Transverse colon (tissue), 4 donors: Measurements from ENCODE around the gene KRTAP10-11. TPM values are rescaled to one million over a fixed set of nuclear protein-coding genes. Genes with fewer than 3 reads are reported as not detected.
A peak's percentile ranks its signal among the peaks of the same experiment; 100 is the strongest.

Experiments used
- DNase-seq: peaks from one replicate; pipeline ENCODE4 v3.0.0-alpha.2; 2019
- H3K27ac ChIP-seq, 4 donors: fragments of 200-600 bp; sonication (generic); 2 replicates each; pipeline ENCODE4 v1.5.1; 2016 to 2018; ENCODE audit warnings: inconsistent platforms in 4 of 4
- H3K27me3 ChIP-seq: fragments of 200-600 bp; sonication (generic); 2 replicates; pipeline ENCODE4 v1.5.1; 2017; ENCODE audit warnings: inconsistent platforms
- H3K36me3 ChIP-seq, 4 donors: fragments of 200-600 bp; sonication (generic); 2 replicates each; pipeline ENCODE4 v1.5.1; 2017 to 2019; ENCODE audit warnings: inconsistent platforms in 4 of 4
- H3K4me1 ChIP-seq, 4 donors: fragments of 200-600 bp; sonication (generic); 2 replicates each; pipeline ENCODE4 v1.5.1; 2017 to 2020; ENCODE audit warnings: inconsistent platforms in 4 of 4
- H3K4me3 ChIP-seq, 4 donors: fragments of 200-600 bp; sonication (generic); 1 replicate in 1 of 4; 2 replicates in 3 of 4; pipeline versions ENCODE4 v1.5.1 to v1.6.1; 2017 to 2019; ENCODE audit warnings: inconsistent platforms in 4 of 4
- H3K9me3 ChIP-seq, 2 donors: fragments of 200-600 bp; sonication (generic); 2 replicates each; pipeline ENCODE4 v1.5.1; 2017 to 2019; ENCODE audit warnings: inconsistent platforms in 2 of 2
- EP300 ChIP-seq: sonication (generic); formaldehyde crosslinking; IDR thresholded peaks from one replicate; pipeline ENCODE4 v1.6.1; 2017; ENCODE audit warnings: antibody characterized with exemption, low read depth
- POLR2A ChIP-seq: fragments of 450-650 bp; IDR thresholded peaks from one replicate; pipeline ENCODE4 v1.6.1; 2016; ENCODE audit warnings: antibody characterized with exemption, mild to moderate bottlenecking, moderate library complexity
- POLR2AphosphoS5 ChIP-seq, 3 donors: sonication (generic); formaldehyde crosslinking; IDR thresholded peaks; one replicate each; pipeline ENCODE4 v1.6.1; 2016; ENCODE audit warnings: antibody characterized with exemption in 3 of 3
- WGBS, 2 donors: methylation state at CpG; one replicate each; pipeline ENCODE4 v1.1.5; 2018; ENCODE audit warnings: low coverage in 1 of 2; 5-methylcytosine and 5-hydroxymethylcytosine counted together
- in situ Hi-C, 4 donors: fragments of 200-750 bp; cut with MboI; loops; one replicate each; pipeline versions ENCODE4 v1.15.0 to v1.15.1; 2017; ENCODE audit warnings: low sequenced_read_pairs in 3 of 4, low pct_ligation_motif_present in 1 of 4, low pct_unique_long_range_greater_than_20kb in 1 of 4
- intact Hi-C: fragments of 100-400 bp; cut with DNase I; formaldehyde crosslinking; loops from one replicate; pipeline ENCODE4 v1.15.1; 2023; ENCODE audit warnings: low total_unique reads
- total RNA-seq, 4 donors: library from RNA; depleted of rRNA; stranded (reverse); fragments of >200 nt; gene quantifications; one replicate each; pipeline ENCODE4 v1.1.0, GENCODE V29; 2016
- TF ChIP-seq, protein P1 (sequence below), 5 experiments: fragments of 200-600 bp in 3 of 5; fragments of 450-650 bp in 2 of 5; sonication (generic) in 3 of 5; IDR thresholded peaks; 1 replicate in 2 of 5; 2 replicates in 3 of 5; pipeline ENCODE4 v1.5.1; 2016 to 2017; ENCODE audit warnings: antibody characterized with exemption in 5 of 5, inconsistent platforms in 3 of 5, mild to moderate bottlenecking in 2 of 5, moderate library complexity in 1 of 5

The KRTAP10-11 gene
- total RNA-seq, 4 donors from 2014 or later = not detected

- WGBS, 2 donors = 39% methylated on average over 4 of the region's 4 CpGs; no CpG with 5 or more reads in 1 of the 2 donors
- Histone ChIP-seq H3K4me1 (peaks cover 0 to 3% (median 0%) of the 10 kb centered on the region in 4 donors), H3K27me3 (no peaks in the 10 kb centered on the region), H3K36me3 (no peaks in the 10 kb centered on the region), H3K27ac (peak overlapping the region in 1 of 4 donors; percentile 3), H3K4me3 (no peak overlapping the region), H3K9me3 (peaks cover 5 to 13% of the 10 kb centered on the region in 2 donors)
- no peak for TF ChIP-seq POLR2AphosphoS5 (IDR thresholded peaks at IDR 0.05)
- TF ChIP-seq, protein P1, sequence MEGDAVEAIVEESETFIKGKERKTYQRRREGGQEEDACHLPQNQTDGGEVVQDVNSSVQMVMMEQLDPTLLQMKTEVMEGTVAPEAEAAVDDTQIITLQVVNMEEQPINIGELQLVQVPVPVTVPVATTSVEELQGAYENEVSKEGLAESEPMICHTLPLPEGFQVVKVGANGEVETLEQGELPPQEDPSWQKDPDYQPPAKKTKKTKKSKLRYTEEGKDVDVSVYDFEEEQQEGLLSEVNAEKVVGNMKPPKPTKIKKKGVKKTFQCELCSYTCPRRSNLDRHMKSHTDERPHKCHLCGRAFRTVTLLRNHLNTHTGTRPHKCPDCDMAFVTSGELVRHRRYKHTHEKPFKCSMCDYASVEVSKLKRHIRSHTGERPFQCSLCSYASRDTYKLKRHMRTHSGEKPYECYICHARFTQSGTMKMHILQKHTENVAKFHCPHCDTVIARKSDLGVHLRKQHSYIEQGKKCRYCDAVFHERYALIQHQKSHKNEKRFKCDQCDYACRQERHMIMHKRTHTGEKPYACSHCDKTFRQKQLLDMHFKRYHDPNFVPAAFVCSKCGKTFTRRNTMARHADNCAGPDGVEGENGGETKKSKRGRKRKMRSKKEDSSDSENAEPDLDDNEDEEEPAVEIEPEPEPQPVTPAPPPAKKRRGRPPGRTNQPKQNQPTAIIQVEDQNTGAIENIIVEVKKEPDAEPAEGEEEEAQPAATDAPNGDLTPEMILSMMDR (IDR thresholded peaks at IDR 0.05) = peak in 1 of 5 experiments; percentile 25
- no peak for TF ChIP-seq POLR2A
- no peak for TF ChIP-seq EP300
- intact Hi-C loops (no loop called here), in situ Hi-C loops (no loop called here)
- DNase-seq = peak; percentile 22
Measured at GRCh38 chr21:44618504-44618903, 27.7 kb upstream of the KRTAP10-11 start.

DNA sequence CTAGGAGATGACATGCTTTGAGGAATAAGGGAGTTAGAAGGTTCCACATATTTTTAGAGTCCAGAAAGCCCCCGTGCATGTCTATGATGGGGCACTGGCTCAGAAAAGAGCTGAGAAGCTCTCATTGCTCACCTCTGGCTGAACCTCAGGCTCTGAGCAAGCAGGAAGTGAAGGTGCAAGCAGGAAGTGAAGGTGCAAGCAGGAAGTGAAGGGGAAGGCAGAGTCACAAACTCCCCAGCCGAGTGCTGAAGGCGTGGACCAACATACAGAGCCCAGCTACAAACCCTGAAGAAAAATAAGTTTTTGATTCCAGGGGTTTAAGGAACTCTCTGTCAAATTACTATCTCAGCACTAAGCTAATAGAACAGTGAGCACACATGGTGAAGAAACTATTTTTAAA lies 27.3 kb upstream of the KRTAP10-11 start:
- WGBS, 2 donors = 65 to 100% methylated on average over 1 to 3 of the region's 3 CpGs
- Histone ChIP-seq H3K9me3 (peaks cover 9 to 17% of the 10 kb centered on the region in 2 donors), H3K27me3 (no peaks in the 10 kb centered on the region), H3K4me3 (no peak overlapping the region), H3K36me3 (no peaks in the 10 kb centered on the region), H3K4me1 (peaks cover 0 to 3% (median 0%) of the 10 kb centered on the region in 4 donors), H3K27ac (peak overlapping the region in 2 of 4 donors; percentile 3 to 9)
- in situ Hi-C loops (no loop called here), intact Hi-C loops (no loop called here)
- TF ChIP-seq, protein P1 (IDR thresholded peaks at IDR 0.05) = no peak
- no peak for TF ChIP-seq EP300
- no peak for TF ChIP-seq POLR2A
- no peak for TF ChIP-seq POLR2AphosphoS5 (IDR thresholded peaks at IDR 0.05)
- no peak for DNase-seq

- peaks cover 0 to 3% (median 0%) of the 10 kb centered on the region in 4 donors for H3K4me1 ChIP-seq
- in situ Hi-C loops = no loop called here
- H3K27me3 ChIP-seq = no peaks in the 10 kb centered on the region
- DNase-seq = no peak
- H3K9me3 ChIP-seq = peaks cover 9 to 26% of the 10 kb centered on the region in 2 donors
- intact Hi-C loops = no loop called here
- 86 to 92% methylated on average over 6 of the region's 6 CpGs for WGBS, 2 donors
- H3K4me3 ChIP-seq = no peak overlapping the region
- TF ChIP-seq, protein P1 (IDR thresholded peaks at IDR 0.05) = no peak
- TF ChIP-seq POLR2AphosphoS5 (IDR thresholded peaks at IDR 0.05) (no peak), EP300 (no peak), POLR2A (no peak)
- H3K36me3 ChIP-seq = no peaks in the 10 kb centered on the region
- H3K27ac ChIP-seq = no peak overlapping the region
Measured at GRCh38 chr21:44619886-44620285, 26.3 kb upstream of the KRTAP10-11 start.

DNA sequence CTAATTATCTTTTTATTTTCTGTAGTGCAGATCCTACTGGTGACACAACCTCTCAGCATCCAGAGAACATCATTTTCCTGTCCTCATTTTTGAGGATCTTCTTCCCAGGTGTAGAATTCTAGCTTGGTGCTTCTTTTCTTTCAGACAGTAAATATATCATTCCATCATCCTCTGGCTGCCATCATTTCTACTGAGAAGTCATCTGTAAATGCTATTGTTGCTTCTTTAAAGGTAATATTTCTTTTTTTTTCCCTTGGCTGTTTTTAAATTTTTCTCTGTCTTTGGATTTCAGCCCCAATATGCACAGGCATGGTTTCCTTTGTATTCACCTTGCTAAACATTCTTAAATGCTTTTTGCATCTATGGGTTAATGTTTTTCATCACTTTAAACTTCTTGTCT lies 22.6 kb upstream of the KRTAP10-11 start:
- no peak for DNase-seq
- Histone ChIP-seq H3K36me3 (no peaks in the 10 kb centered on the region), H3K9me3 (peaks cover 9 to 27% of the 10 kb centered on the region in 2 donors), H3K4me3 (no peak overlapping the region), H3K4me1 (peaks cover 0 to 3% (median 0%) of the 10 kb centered on the region in 4 donors), H3K27ac (no peak overlapping the region), H3K27me3 (peaks cover 5% of the 10 kb centered on the region)
- in situ Hi-C loops = no loop called here
- TF ChIP-seq EP300 (no peak), POLR2AphosphoS5 (IDR thresholded peaks at IDR 0.05) (no peak), POLR2A (no peak)
- TF ChIP-seq, protein P1 (IDR thresholded peaks at IDR 0.05) = no peak
- intact Hi-C loops = no loop called here
